GM18505 (cell line): ENCODE data around the gene RTN4R.
"Not testable (repeated sequence)": the region's sequence is repeated elsewhere in the genome, so short reads cannot be mapped to it uniquely, and the experiment has no call there.

ENCODE experiments used
- ATAC-seq: cut with Tn5 transposase; IDR thresholded peaks from one replicate; pipeline ENCODE4 v1.9.1; 2021; ENCODE audit not compliant: unreplicated experiment
- POLR2A ChIP-seq: IDR thresholded peaks from 4 replicates; pipeline ENCODE4 v1.6.1; 2011; ENCODE audit warnings: borderline replicate concordance; ENCODE audit not compliant: insufficient read depth, insufficient read length; ENCODE audit errors: extremely low read depth

RTN4R gene

GRCh38 chr22:20268279-20269012 is at the start of gene RTN4R:
TSS of gene RTN4R (minus strand) at chr22:20268318. CDS start at chr22:20268092, 226 bp downstream.
- no peak for TF ChIP-seq POLR2A
- no peak for ATAC-seq

GRCh38 chr22:20317402-20318042 is 49.4 kb upstream of the RTN4R start:
- not testable (repeated sequence) for ATAC-seq

- ATAC-seq: no peak
- TF ChIP-seq POLR2A: no peak
Measured at GRCh38 chr22:20316844-20317401, 48.8 kb upstream of the RTN4R start.

GRCh38 chr22:20316217-20316843 is 48.2 kb upstream of the RTN4R start:
- no peak for TF ChIP-seq POLR2A
- ATAC-seq: no peak

GRCh38 chr22:20315337-20316216 is 47.5 kb upstream of the RTN4R start:
- ATAC-seq: no peak
- TF ChIP-seq POLR2A: no peak

GRCh38 chr22:20314741-20315336 is 46.7 kb upstream of the RTN4R start:
- not testable (repeated sequence) for ATAC-seq

- not testable (repeated sequence) for ATAC-seq
Measured at GRCh38 chr22:20314206-20314605, 46.1 kb upstream of the RTN4R start.

GRCh38 chr22:20313306-20314077 is 45.4 kb upstream of the RTN4R start:
- not testable (repeated sequence) for ATAC-seq

GRCh38 chr22:20312396-20313191 is 44.5 kb upstream of the RTN4R start:
- ATAC-seq: no peak
- no peak for TF ChIP-seq POLR2A

- ATAC-seq: not testable (repeated sequence)
Measured at GRCh38 chr22:20311249-20312062, 43.3 kb upstream of the RTN4R start.

GRCh38 chr22:20310773-20311172 is 42.7 kb upstream of the RTN4R start:
- not testable (repeated sequence) for ATAC-seq

- not testable (repeated sequence) for ATAC-seq
Measured at GRCh38 chr22:20310180-20310579, 42.1 kb upstream of the RTN4R start.

GRCh38 chr22:20308806-20309650 is 40.9 kb upstream of the RTN4R start:
- ATAC-seq: not testable (repeated sequence)

- not testable (repeated sequence) for ATAC-seq
Measured at GRCh38 chr22:20307448-20308447, 39.6 kb upstream of the RTN4R start.
